Muscle of leg (tissue), 11 donors: Measurements from ENCODE around the gene AURKA. TPM values are rescaled to one million over a fixed set of nuclear protein-coding genes. Genes with fewer than 3 reads are reported as not detected.
A peak's percentile ranks its signal among the peaks of the same experiment; 100 is the strongest.
"Not testable (repeated sequence)": the region's sequence is repeated elsewhere in the genome, so short reads cannot be mapped to it uniquely, and the experiment has no call there.

Source experiments
- DNase-seq: peaks from one replicate; pipeline ENCODE4 v3.0.0; 2013
- H3K27ac ChIP-seq: one replicate; pipeline ENCODE4 v1.5.1; 2013; ENCODE audit warnings: mild to moderate bottlenecking, low read length, control low read depth
- H3K27me3 ChIP-seq: one replicate; pipeline ENCODE4 v1.6.1; 2013; ENCODE audit warnings: low read length; ENCODE audit not compliant: control insufficient read depth, insufficient read depth
- H3K36me3 ChIP-seq: one replicate; pipeline ENCODE4 v1.6.1; 2013; ENCODE audit warnings: low read length; ENCODE audit not compliant: control insufficient read depth, insufficient read depth
- H3K4me1 ChIP-seq: one replicate; pipeline ENCODE4 v1.6.1; 2013; ENCODE audit warnings: low read length; ENCODE audit not compliant: control insufficient read depth, insufficient read depth
- H3K4me3 ChIP-seq: one replicate; pipeline ENCODE4 v1.5.1; 2013; ENCODE audit warnings: low read length, control low read depth
- H3K9me3 ChIP-seq: replicated peaks from 2 replicates; pipeline ENCODE4 v1.6.1; 2013; ENCODE audit warnings: low read depth, low read length; ENCODE audit not compliant: control insufficient read depth
- WGBS: methylation state at CpG from one replicate; pipeline ENCODE4 v1.1.5; 2013; ENCODE audit warnings: missing lambda C conversion rate; ENCODE audit not compliant: insufficient coverage; 5-methylcytosine and 5-hydroxymethylcytosine counted together
- polyA plus RNA-seq, 8 donors: library from polyadenylated mRNA; unstranded; fragments of 120-200 nt; gene quantifications; one replicate each; pipeline versions ENCODE4 v1.2.1 to v1.2.3, GENCODE V29; 2013; ENCODE audit warnings: inconsistent platforms in 1 of 8, low replicate concordance in 1 of 8; ENCODE audit not compliant: insufficient read length in 8 of 8, insufficient read depth in 1 of 8
- total RNA-seq: library from RNA; stranded (reverse); fragments of 120-200 nt; gene quantifications from one replicate; pipeline ENCODE4 v1.2.4, GENCODE V29; 2013

Gene AURKA
- total and polyA plus RNA-seq, 9 donors: 7.0 to 10.5 (median 9.4) TPM

DNA sequence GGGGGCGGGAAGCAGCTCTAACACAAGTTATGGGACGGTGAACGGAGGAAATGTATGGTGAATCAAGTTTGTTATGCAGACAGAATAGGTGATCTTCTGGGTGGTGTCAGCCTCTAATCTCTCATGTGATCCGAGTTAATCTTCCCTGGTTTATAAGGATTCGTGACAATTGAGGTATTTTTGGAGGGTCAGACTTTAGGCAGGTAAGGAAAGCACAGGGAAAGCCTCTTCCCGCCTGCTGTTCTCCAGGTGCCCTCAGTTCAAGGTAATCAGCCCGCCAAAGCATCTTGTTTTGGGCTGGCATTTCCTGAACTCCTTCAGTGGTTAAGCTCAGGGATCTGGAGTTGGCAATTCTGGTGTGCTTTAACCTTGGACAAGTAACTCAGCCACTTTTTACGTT lies 1.6 kb upstream of the AURKA start:
- H3K4me1 ChIP-seq: peaks cover 14% of the 10 kb centered on the region
- 72% methylated on average over 5 of the region's 8 CpGs for WGBS
- H3K27me3 ChIP-seq: no peaks in the 10 kb centered on the region
- H3K4me3 ChIP-seq: peak overlapping the region; percentile 71
- no peaks in the 10 kb centered on the region for H3K9me3 ChIP-seq
- no peak for DNase-seq
- no peak overlapping the region for H3K27ac ChIP-seq
- peaks cover 36% of the 10 kb centered on the region for H3K36me3 ChIP-seq

DNA sequence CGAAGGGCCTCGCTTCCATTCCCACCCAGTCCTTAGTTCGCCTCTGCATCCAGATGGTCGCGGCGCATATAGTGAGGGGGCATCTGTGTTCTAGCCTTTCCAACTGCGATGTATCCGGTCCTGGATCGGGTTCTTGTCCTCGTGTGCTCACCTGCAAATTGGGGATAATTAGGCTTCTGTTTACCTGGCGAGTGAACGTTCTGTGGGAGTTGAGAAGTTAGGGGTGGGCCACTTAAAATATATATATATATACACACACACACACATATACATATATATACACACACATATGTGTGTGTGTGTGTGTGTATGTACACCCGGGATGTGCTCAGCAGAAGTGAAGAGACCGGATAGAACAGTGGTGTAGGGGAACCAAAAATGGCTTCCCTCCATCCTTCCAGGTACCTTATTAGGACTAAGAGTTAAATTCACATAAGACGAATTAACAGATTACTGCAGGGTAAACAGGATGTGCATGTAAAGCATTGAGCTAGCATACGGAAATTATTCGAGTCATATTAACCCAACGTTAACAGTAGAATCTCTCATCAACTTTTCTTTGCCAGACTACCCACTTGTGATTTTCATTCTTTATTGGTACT lies 967 bp upstream of the AURKA start:
- H3K36me3 ChIP-seq: peaks cover 35% of the 10 kb centered on the region
- H3K4me3 ChIP-seq: peak overlapping the region; percentile 71
- WGBS: no CpG with 5 or more reads among the region's 18 CpGs
- H3K4me1 ChIP-seq: peaks cover 14% of the 10 kb centered on the region
- peak overlapping the region; percentile 95 for H3K27ac ChIP-seq
- H3K9me3 ChIP-seq: no peaks in the 10 kb centered on the region
- no peaks in the 10 kb centered on the region for H3K27me3 ChIP-seq
- DNase-seq: no peak

- Histone ChIP-seq H3K27me3 (no peaks in the 10 kb centered on the region), H3K27ac (peak overlapping the region; percentile 95), H3K36me3 (peaks cover 24% of the 10 kb centered on the region), H3K4me1 (peaks cover 14% of the 10 kb centered on the region), H3K9me3 (no peaks in the 10 kb centered on the region), H3K4me3 (peak overlapping the region; percentile 71)
- DNase-seq: no peak
- WGBS: under 1% methylated on average over 27 of the region's 29 CpGs
These were observed 351 bp downstream of the AURKA start for GRCh38 chr20:56391596-56392131.

GRCh38 chr20:56391037-56391436 lies 978 bp downstream of the AURKA start:
- H3K27me3 ChIP-seq: no peaks in the 10 kb centered on the region
- DNase-seq: no peak
- peaks cover 14% of the 10 kb centered on the region for H3K4me1 ChIP-seq
- H3K4me3 ChIP-seq: peak overlapping the region; percentile 71
- H3K36me3 ChIP-seq: peaks cover 26% of the 10 kb centered on the region
- H3K9me3 ChIP-seq: no peaks in the 10 kb centered on the region
- H3K27ac ChIP-seq: no peak overlapping the region
- WGBS: 6% methylated on average over 8 of the region's 10 CpGs

DNA sequence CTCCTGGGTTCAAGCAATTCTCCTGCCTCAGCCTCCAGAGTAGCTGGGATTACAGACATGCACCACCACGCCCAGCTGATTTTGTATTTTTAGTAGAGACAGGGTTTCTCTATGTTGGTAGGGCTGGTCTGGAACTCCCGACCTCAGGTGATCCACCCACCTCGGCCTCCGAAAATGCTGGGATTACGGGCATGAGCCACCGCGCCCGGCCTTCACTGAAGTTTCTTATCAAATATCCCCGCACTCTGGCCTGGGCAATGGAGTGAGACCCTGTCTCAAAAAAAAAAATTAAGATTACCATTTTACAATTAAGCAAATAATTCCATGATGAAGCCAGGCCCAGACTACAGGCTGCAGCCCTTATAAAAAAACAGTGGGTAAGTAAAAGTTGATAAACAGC lies 1.6 kb downstream of the AURKA start:
- peaks cover 24% of the 10 kb centered on the region for H3K36me3 ChIP-seq
- peaks cover 14% of the 10 kb centered on the region for H3K4me1 ChIP-seq
- WGBS: 94% methylated on average over 6 of the region's 9 CpGs
- not testable (repeated sequence) for H3K9me3 ChIP-seq, DNase-seq, H3K27ac ChIP-seq, H3K27me3 ChIP-seq, H3K4me3 ChIP-seq

- Histone ChIP-seq H3K36me3 (peaks cover 28% of the 10 kb centered on the region), H3K27ac (no peak overlapping the region), H3K9me3 (no peaks in the 10 kb centered on the region), H3K27me3 (no peaks in the 10 kb centered on the region), H3K4me3 (no peak overlapping the region), H3K4me1 (peaks cover 14% of the 10 kb centered on the region)
- WGBS: 93% methylated on average over 4 of the region's 4 CpGs
- no peak for DNase-seq
These were observed 2.2 kb downstream of the AURKA start for GRCh38 chr20:56389807-56390206.

DNA sequence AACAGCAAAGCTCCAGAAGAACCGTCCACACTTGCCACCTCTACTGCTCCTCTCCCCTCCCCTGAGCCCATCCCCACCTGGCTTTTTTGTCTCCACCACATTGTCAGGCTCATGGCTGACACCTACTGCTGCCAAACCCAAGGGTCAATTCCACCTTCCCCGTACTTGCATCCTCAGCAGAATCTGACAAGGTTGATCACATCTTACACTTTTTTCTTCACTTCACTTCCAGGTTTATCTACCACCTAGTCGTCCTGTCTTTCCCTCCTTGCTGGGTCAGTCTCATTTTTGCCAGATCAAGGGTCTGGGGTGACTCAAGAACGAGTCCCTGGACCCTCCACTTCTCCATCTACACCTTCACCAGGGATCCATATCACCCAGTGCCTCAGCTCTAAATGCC lies 3.1 kb downstream of the AURKA start:
- WGBS: 71% methylated on average over 4 of the region's 4 CpGs
- no peak overlapping the region for H3K27ac ChIP-seq

DNA sequence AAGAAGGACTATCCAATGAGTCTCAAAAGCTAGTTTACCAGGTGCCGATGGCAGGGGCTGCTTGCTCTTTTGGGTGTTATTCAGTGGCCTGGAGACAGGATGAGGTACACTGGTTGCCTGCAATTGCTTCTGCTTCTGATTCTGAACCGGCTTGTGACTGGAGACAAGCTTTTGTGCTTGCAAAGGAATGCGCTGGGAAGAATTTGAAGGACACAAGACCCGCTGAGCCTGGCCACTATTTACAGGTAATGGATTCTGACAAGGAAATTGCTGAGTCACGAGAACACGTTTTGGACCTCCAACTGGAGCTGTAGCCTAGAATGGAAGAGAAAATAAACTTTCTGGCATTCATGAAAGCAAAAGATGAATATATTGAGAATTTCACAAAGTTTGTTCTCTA lies 5.8 kb downstream of the AURKA start:
- H3K4me1 ChIP-seq: peaks cover 5% of the 10 kb centered on the region
- 93% methylated on average over 4 of the region's 6 CpGs for WGBS
- no peak overlapping the region for H3K27ac ChIP-seq
- H3K4me3 ChIP-seq: no peak overlapping the region
- DNase-seq: no peak
- no peaks in the 10 kb centered on the region for H3K9me3 ChIP-seq
- H3K36me3 ChIP-seq: peaks cover 43% of the 10 kb centered on the region
- H3K27me3 ChIP-seq: no peaks in the 10 kb centered on the region

More for the DNA sequence above, 3.1 kb downstream of the AURKA start:
- no peaks in the 10 kb centered on the region for H3K9me3 ChIP-seq
- no peaks in the 10 kb centered on the region for H3K27me3 ChIP-seq
- H3K36me3 ChIP-seq: peaks cover 33% of the 10 kb centered on the region
- H3K4me3 ChIP-seq: no peak overlapping the region
- DNase-seq: no peak
- peaks cover 14% of the 10 kb centered on the region for H3K4me1 ChIP-seq

GRCh38 chr20:56385130-56385529 lies 6.9 kb downstream of the AURKA start:
- Histone ChIP-seq H3K4me1 (no peaks in the 10 kb centered on the region), H3K36me3 (peaks cover 43% of the 10 kb centered on the region), H3K4me3 (no peak overlapping the region), H3K27me3 (no peaks in the 10 kb centered on the region), H3K27ac (no peak overlapping the region), H3K9me3 (no peaks in the 10 kb centered on the region)
- DNase-seq: no peak
- WGBS: 100% methylated on average over 3 of the region's 4 CpGs

DNA sequence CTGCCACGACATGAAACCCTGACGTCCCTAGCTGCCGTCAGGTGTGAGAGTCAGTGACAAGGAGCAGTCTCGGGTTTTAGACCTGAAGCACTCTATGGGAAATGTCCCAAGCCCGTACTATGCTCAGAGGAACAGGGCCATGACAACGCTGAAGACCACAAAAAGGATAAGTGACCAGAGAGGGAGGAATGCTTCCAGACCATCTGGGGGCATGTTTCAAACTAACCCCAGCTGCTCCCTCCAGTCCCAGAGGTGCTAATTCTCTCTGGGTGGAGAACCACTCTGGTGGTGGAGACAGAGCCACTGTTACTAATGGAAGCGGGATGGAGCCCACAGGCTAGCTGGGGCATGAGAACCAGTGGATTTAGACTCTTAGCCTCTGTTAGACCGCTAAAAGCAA lies 8.7 kb downstream of the AURKA start:
- 76% methylated on average over 6 of the region's 8 CpGs for WGBS
- Histone ChIP-seq H3K4me3 (no peak overlapping the region), H3K27me3 (no peaks in the 10 kb centered on the region), H3K27ac (no peak overlapping the region), H3K36me3 (peaks cover 36% of the 10 kb centered on the region), H3K9me3 (no peaks in the 10 kb centered on the region), H3K4me1 (no peaks in the 10 kb centered on the region)
- no peak for DNase-seq

GRCh38 chr20:56382696-56383095 lies 9.3 kb downstream of the AURKA start:
- Histone ChIP-seq H3K36me3 (peaks cover 35% of the 10 kb centered on the region), H3K27me3 (no peaks in the 10 kb centered on the region), H3K4me1 (no peaks in the 10 kb centered on the region), H3K9me3 (no peaks in the 10 kb centered on the region), H3K27ac (no peak overlapping the region), H3K4me3 (no peak overlapping the region)
- WGBS: 61% methylated on average over 3 of the region's 4 CpGs
- DNase-seq: no peak
